GM23338 (cell line): Measurements from ENCODE around the gene NKX2-3.

ENCODE experiments used
- EZH2 ChIP-seq: fragments of 200-600 bp; sonication (generic); IDR thresholded peaks from one replicate; pipeline ENCODE4 v1.8.0; 2017; ENCODE audit warnings: antibody characterized with exemption, mild to moderate bottlenecking, low read depth; ENCODE audit not compliant: unreplicated experiment
- POLR2AphosphoS5 ChIP-seq: IDR thresholded peaks from 2 replicates; pipeline ENCODE4 v1.6.1; 2016; ENCODE audit warnings: antibody characterized with exemption, low read depth
- ZNF331 ChIP-seq: fragments of 250-450 bp; sonication (Bioruptor Pico); IDR thresholded peaks from 2 replicates; pipeline ENCODE4 v1.5.0; 2020; ENCODE audit warnings: low read depth, mild to moderate bottlenecking, moderate library complexity
- TF ChIP-seq, protein P1 (sequence below): IDR thresholded peaks from one replicate; pipeline ENCODE4 v1.6.1; 2018; ENCODE audit warnings: antibody characterized with exemption; ENCODE audit not compliant: unreplicated experiment
- TF ChIP-seq, protein P2 (sequence below), 2 experiments: fragments of 200-600 bp in 1 of 2; sonication (generic) in 1 of 2; conservative IDR thresholded peaks; 2 replicates each; pipeline versions ENCODE4 v1.5.1 to v1.6.1; 2016 to 2017; ENCODE audit warnings: antibody characterized with exemption in 2 of 2, low read depth in 2 of 2, mild to moderate bottlenecking in 2 of 2, moderate library complexity in 1 of 2

DNA sequence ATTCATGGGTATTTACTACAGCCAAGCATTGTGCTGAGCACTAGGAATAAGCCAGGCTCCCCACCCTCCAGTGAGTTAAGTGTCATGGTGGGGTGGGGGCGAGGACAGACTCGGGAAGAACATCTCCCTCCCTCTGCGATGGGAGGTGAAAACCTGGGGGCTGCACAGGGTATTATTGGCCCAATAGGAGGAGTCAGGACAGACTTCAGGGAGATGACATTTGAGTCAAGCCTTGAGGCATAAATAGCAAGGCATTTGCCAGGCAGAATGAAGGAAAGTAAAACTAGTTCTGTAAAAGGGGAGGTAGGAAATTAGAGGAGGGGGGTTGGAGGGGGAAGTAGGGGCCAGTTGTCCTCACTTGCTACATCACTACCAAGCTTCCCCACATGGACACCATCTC is 18.9 kb downstream of the NKX2-3 start:
- TF ChIP-seq, protein P1, sequence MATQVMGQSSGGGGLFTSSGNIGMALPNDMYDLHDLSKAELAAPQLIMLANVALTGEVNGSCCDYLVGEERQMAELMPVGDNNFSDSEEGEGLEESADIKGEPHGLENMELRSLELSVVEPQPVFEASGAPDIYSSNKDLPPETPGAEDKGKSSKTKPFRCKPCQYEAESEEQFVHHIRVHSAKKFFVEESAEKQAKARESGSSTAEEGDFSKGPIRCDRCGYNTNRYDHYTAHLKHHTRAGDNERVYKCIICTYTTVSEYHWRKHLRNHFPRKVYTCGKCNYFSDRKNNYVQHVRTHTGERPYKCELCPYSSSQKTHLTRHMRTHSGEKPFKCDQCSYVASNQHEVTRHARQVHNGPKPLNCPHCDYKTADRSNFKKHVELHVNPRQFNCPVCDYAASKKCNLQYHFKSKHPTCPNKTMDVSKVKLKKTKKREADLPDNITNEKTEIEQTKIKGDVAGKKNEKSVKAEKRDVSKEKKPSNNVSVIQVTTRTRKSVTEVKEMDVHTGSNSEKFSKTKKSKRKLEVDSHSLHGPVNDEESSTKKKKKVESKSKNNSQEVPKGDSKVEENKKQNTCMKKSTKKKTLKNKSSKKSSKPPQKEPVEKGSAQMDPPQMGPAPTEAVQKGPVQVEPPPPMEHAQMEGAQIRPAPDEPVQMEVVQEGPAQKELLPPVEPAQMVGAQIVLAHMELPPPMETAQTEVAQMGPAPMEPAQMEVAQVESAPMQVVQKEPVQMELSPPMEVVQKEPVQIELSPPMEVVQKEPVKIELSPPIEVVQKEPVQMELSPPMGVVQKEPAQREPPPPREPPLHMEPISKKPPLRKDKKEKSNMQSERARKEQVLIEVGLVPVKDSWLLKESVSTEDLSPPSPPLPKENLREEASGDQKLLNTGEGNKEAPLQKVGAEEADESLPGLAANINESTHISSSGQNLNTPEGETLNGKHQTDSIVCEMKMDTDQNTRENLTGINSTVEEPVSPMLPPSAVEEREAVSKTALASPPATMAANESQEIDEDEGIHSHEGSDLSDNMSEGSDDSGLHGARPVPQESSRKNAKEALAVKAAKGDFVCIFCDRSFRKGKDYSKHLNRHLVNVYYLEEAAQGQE: no peak
- TF ChIP-seq, protein P2, sequence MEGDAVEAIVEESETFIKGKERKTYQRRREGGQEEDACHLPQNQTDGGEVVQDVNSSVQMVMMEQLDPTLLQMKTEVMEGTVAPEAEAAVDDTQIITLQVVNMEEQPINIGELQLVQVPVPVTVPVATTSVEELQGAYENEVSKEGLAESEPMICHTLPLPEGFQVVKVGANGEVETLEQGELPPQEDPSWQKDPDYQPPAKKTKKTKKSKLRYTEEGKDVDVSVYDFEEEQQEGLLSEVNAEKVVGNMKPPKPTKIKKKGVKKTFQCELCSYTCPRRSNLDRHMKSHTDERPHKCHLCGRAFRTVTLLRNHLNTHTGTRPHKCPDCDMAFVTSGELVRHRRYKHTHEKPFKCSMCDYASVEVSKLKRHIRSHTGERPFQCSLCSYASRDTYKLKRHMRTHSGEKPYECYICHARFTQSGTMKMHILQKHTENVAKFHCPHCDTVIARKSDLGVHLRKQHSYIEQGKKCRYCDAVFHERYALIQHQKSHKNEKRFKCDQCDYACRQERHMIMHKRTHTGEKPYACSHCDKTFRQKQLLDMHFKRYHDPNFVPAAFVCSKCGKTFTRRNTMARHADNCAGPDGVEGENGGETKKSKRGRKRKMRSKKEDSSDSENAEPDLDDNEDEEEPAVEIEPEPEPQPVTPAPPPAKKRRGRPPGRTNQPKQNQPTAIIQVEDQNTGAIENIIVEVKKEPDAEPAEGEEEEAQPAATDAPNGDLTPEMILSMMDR (conservative IDR thresholded peaks at IDR 0.05; ENCODE audit: low read depth in 2 of 2): no peak
- no peak for TF ChIP-seq POLR2AphosphoS5
- no peak for TF ChIP-seq ZNF331 (CRISPR knock-in tag)
- no peak for TF ChIP-seq EZH2
